ENCODE results near the gene TMEM14C. TPM values are rescaled to one million over a fixed set of nuclear protein-coding genes. Genes with fewer than 3 reads are reported as not detected.
"Not testable (repeated sequence)": the region's sequence is repeated elsewhere in the genome, so short reads cannot be mapped to it uniquely, and the experiment has no call there.

TMEM14C gene
- polyA plus RNA-seq, 1 donor, result 144 TPM

DNA sequence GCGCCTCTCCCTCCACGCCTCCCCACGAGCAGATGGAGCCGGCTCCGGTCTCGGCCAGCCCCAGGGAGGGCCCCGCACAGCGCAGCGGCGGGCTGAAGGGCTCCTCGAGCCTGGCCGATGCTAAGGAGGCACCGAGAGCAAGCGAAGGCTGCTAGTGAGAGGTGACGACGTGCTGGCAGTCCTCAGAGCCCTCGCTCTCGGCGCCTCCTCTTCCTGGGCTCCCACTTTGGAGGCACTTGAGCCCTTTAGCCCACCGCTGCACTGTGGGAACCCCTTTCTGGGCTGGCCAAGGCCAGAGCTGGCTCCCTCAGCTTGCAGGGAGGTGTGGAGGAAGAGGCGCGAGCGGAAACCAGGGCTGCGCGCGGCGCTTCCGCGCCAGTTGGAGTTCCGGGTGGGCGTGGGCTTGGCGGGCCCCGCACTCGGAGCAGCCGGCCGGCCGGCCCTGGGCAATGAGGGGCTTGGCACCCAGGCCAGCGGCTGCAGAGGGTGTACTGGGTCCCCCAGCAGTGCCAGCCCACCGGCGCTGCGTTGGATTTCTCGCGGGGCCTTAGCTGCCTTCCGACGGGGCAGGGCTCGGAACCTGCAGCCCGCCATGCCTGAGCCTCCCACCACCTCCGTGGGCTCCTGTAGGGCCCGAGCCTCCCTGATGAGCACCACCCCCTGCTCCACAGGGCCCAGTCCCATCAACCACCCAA lies 2.5 kb upstream of the TMEM14C start:
- Histone ChIP-seq H3K4me3 (ENCODE audit: low read length) (peak overlapping the region; percentile 63), H3K36me3 (ENCODE audit: control insufficient read depth, insufficient read depth, low read length) (peaks cover 7% of the 10 kb centered on the region), H3K9me3 (ENCODE audit: control insufficient read depth, low read depth, low read length) (peaks cover 5% of the 10 kb centered on the region), H3K27ac (ENCODE audit: low read length) (peak overlapping the region; percentile 84), H3K4me1 (ENCODE audit: control insufficient read depth, insufficient read depth, low read length) (peaks cover 19% of the 10 kb centered on the region), H3K27me3 (ENCODE audit: control insufficient read depth, insufficient read depth, low read length) (no peaks in the 10 kb centered on the region)
- peak in 1 of 2 donors; percentile 71 for DNase-seq
- WGBS (ENCODE audit: insufficient coverage, low lambda C conversion rate), result no CpG with 5 or more reads among the region's 49 CpGs

DNA sequence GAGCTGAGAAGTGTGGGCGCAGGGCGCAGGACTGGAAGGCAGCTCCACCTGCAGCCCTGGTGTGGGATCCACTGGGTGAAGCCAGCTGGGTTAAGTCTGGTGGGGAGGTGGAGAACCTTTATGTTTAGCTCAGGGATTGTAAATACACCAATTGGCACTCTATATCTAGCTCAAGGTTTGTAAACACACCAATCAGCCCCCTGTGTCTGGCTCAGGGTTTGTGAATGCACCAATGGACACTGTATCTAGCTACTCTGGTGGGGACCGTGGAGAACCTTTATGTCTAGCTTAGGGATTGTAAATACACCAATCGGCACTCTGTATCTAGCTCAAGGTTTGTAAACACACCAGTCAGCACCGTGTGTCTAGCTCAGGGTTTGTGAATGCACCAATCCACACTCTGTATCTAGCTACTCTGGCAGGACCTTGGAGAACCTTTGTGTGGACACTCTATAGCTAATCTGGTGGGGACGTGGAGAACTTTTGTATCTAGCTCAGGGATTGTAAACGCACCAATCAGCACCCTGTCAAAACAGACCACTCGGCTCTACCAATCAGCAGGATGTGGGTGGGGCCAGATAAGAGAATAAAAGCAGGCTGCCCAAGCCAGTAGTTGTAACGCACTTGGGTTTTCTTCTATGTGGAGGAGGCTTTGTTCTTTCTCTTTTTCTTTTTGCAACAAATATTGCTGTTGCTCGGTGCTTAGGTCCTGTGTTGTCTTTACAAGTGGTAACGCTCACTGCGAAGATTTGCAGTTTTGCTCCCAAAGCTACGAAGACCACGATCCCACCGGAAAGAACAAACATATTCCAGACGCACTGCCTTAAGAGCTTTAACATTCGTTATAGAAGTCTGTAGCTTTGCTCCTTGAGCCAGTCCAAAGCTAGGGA lies 1.7 kb upstream of the TMEM14C start:
- not testable (repeated sequence) for H3K27me3 ChIP-seq (ENCODE audit: control insufficient read depth, insufficient read depth, low read length); DNase-seq; H3K9me3 ChIP-seq (ENCODE audit: control insufficient read depth, low read depth, low read length)
- Histone ChIP-seq H3K4me1 (ENCODE audit: control insufficient read depth, insufficient read depth, low read length) (peaks cover 19% of the 10 kb centered on the region), H3K27ac (ENCODE audit: low read length) (peak overlapping the region; percentile 84), H3K36me3 (ENCODE audit: control insufficient read depth, insufficient read depth, low read length) (peaks cover 13% of the 10 kb centered on the region), H3K4me3 (ENCODE audit: low read length) (peak overlapping the region; percentile 63)
- WGBS (ENCODE audit: insufficient coverage, low lambda C conversion rate), result no CpG with 5 or more reads among the region's 17 CpGs

- H3K4me3 ChIP-seq (ENCODE audit: low read length), result peak overlapping the region; percentile 81
- WGBS (ENCODE audit: insufficient coverage, low lambda C conversion rate), result 50% methylated on average over 2 of the region's 11 CpGs
Observed at GRCh38 chr6:10721850-10722569, 860 bp upstream of the TMEM14C start.

GRCh38 chr6:10722570-10722819 lies 375 bp upstream of the TMEM14C start:
- WGBS (ENCODE audit: insufficient coverage, low lambda C conversion rate), result no CpG with 5 or more reads among the region's 6 CpGs
- no peaks in the 10 kb centered on the region for H3K27me3 ChIP-seq (ENCODE audit: control insufficient read depth, insufficient read depth, low read length)
- H3K27ac ChIP-seq (ENCODE audit: low read length), result peak overlapping the region; percentile 94
- H3K4me1 ChIP-seq (ENCODE audit: control insufficient read depth, insufficient read depth, low read length), result peaks cover 19% of the 10 kb centered on the region
- H3K4me3 ChIP-seq (ENCODE audit: low read length), result peak overlapping the region; percentile 81
- peaks cover 22% of the 10 kb centered on the region for H3K36me3 ChIP-seq (ENCODE audit: control insufficient read depth, insufficient read depth, low read length)
- peaks cover 5% of the 10 kb centered on the region for H3K9me3 ChIP-seq (ENCODE audit: control insufficient read depth, low read depth, low read length)
- no peak for DNase-seq

More at GRCh38 chr6:10721850-10722569, 860 bp upstream of the TMEM14C start:
- H3K9me3 ChIP-seq (ENCODE audit: control insufficient read depth, low read depth, low read length), result peaks cover 5% of the 10 kb centered on the region
- no peaks in the 10 kb centered on the region for H3K27me3 ChIP-seq (ENCODE audit: control insufficient read depth, insufficient read depth, low read length)
- H3K36me3 ChIP-seq (ENCODE audit: control insufficient read depth, insufficient read depth, low read length), result peaks cover 18% of the 10 kb centered on the region
- H3K4me1 ChIP-seq (ENCODE audit: control insufficient read depth, insufficient read depth, low read length), result peaks cover 19% of the 10 kb centered on the region
- peak overlapping the region; percentile 94 for H3K27ac ChIP-seq (ENCODE audit: low read length)
- no peak for DNase-seq

- Histone ChIP-seq H3K36me3 (ENCODE audit: control insufficient read depth, insufficient read depth, low read length) (peaks cover 31% of the 10 kb centered on the region), H3K27ac (ENCODE audit: low read length) (peak overlapping the region; percentile 94), H3K4me1 (ENCODE audit: control insufficient read depth, insufficient read depth, low read length) (peaks cover 19% of the 10 kb centered on the region), H3K4me3 (ENCODE audit: low read length) (peak overlapping the region; percentile 81), H3K9me3 (ENCODE audit: control insufficient read depth, low read depth, low read length) (peaks cover 5% of the 10 kb centered on the region), H3K27me3 (ENCODE audit: control insufficient read depth, insufficient read depth, low read length) (no peaks in the 10 kb centered on the region)
- no peak for DNase-seq
- no CpG with 5 or more reads among the region's 7 CpGs for WGBS (ENCODE audit: insufficient coverage, low lambda C conversion rate)
Observed at GRCh38 chr6:10723567-10723881, 654 bp downstream of the TMEM14C start.

DNA sequence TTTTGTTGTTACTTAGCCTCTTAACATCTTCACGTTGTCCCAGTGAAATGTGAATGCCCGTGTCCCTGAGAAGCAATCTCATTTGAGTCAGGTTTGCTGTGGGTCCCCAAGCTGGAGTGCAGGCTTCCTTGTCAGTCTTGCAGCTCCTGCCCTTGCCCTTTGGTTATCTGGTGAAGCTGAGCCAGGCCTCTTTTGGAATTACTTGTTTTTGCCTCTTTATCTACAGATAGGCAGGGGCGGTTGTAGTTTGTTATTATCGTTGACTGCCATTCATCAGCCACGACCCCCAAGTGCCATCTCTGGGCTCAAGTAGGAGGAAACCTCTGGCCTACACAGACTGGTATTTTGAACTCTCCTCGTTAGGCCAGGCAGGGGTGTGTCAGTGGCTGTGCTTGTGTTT lies 2.2 kb downstream of the TMEM14C start:
- Histone ChIP-seq H3K4me1 (ENCODE audit: control insufficient read depth, insufficient read depth, low read length) (peaks cover 19% of the 10 kb centered on the region), H3K4me3 (ENCODE audit: low read length) (no peak overlapping the region), H3K27me3 (ENCODE audit: control insufficient read depth, insufficient read depth, low read length) (no peaks in the 10 kb centered on the region), H3K36me3 (ENCODE audit: control insufficient read depth, insufficient read depth, low read length) (peaks cover 46% of the 10 kb centered on the region), H3K27ac (ENCODE audit: low read length) (no peak overlapping the region), H3K9me3 (ENCODE audit: control insufficient read depth, low read depth, low read length) (peaks cover 3% of the 10 kb centered on the region)
- no CpG with 5 or more reads among the region's 6 CpGs for WGBS (ENCODE audit: insufficient coverage, low lambda C conversion rate)
- peak in 1 of 2 donors; percentile 17 for DNase-seq

GRCh38 chr6:10725716-10726115 lies 2.8 kb downstream of the TMEM14C start:
- 100% methylated on average over 1 of the region's 9 CpGs for WGBS (ENCODE audit: insufficient coverage, low lambda C conversion rate)
- H3K27me3 ChIP-seq (ENCODE audit: control insufficient read depth, insufficient read depth, low read length), result no peaks in the 10 kb centered on the region
- no peak for DNase-seq
- peaks cover 19% of the 10 kb centered on the region for H3K4me1 ChIP-seq (ENCODE audit: control insufficient read depth, insufficient read depth, low read length)
- H3K9me3 ChIP-seq (ENCODE audit: control insufficient read depth, low read depth, low read length), result no peaks in the 10 kb centered on the region
- H3K36me3 ChIP-seq (ENCODE audit: control insufficient read depth, insufficient read depth, low read length), result peaks cover 52% of the 10 kb centered on the region
- H3K27ac ChIP-seq (ENCODE audit: low read length), result no peak overlapping the region
- H3K4me3 ChIP-seq (ENCODE audit: low read length), result no peak overlapping the region

DNA sequence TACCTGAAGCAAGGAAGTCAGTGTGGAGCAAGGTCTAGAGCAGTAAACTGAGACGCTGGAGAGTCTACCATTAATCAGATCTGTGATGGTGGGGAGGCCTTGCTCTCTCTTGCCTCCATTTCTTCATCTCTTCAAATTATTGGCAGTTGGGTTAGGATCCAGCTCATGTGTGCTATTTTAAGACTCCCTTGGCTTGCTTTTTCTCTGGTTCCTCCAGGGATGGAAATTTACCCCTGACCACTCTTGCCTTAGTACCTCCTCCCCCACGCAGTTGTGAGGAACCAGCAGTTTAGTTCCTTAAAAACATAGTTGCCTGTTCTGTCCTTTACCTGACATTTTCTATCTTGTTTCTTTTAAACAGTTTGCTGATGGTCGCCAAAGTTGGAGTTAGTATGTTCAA lies 7.4 kb downstream of the TMEM14C start:
- Histone ChIP-seq H3K4me3 (ENCODE audit: low read length) (no peak overlapping the region), H3K4me1 (ENCODE audit: control insufficient read depth, insufficient read depth, low read length) (no peaks in the 10 kb centered on the region), H3K9me3 (ENCODE audit: control insufficient read depth, low read depth, low read length) (no peaks in the 10 kb centered on the region), H3K36me3 (ENCODE audit: control insufficient read depth, insufficient read depth, low read length) (peaks cover 64% of the 10 kb centered on the region), H3K27ac (ENCODE audit: low read length) (no peak overlapping the region), H3K27me3 (ENCODE audit: control insufficient read depth, insufficient read depth, low read length) (no peaks in the 10 kb centered on the region)
- no peak for DNase-seq
- 80% methylated on average over 2 of the region's 3 CpGs for WGBS (ENCODE audit: insufficient coverage, low lambda C conversion rate)

DNA sequence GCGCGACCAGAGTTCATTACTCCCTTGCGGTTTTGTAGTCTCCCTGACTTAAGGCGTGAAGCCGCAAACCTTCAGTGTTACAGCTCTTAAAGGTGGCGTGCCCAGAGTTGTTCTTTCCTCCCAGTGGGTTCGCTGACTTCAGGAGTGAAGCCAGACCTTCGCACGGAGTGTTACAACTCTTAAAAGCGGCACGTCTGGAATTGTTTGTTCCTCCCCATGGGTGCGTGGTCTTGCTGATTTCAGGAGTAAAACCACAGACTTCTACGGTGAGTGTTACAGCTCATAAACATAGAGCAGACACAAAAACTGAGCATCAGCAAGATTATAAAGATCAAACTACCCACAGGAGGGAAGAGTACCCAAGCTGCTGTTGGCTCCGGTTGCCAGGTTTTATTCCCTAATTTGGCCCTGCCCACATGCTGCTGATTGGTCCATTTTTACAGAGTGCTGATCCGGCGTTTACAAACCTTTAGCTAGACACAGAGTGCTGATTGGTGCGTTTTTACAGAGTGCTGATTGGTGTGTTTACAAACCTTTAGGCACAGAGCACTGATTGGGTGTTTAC lies 10.4 kb downstream of the TMEM14C start:
- Histone ChIP-seq H3K36me3 (ENCODE audit: control insufficient read depth, insufficient read depth, low read length) (peaks cover 41% of the 10 kb centered on the region), H3K9me3 (ENCODE audit: control insufficient read depth, low read depth, low read length) (no peaks in the 10 kb centered on the region), H3K27ac (ENCODE audit: low read length) (no peak overlapping the region), H3K4me3 (ENCODE audit: low read length) (no peak overlapping the region), H3K4me1 (ENCODE audit: control insufficient read depth, insufficient read depth, low read length) (no peaks in the 10 kb centered on the region), H3K27me3 (ENCODE audit: control insufficient read depth, insufficient read depth, low read length) (no peaks in the 10 kb centered on the region)
- DNase-seq, result no peak
- WGBS (ENCODE audit: insufficient coverage, low lambda C conversion rate), result no CpG with 5 or more reads among the region's 17 CpGs

- Histone ChIP-seq H3K4me3 (ENCODE audit: low read length) (no peak overlapping the region), H3K27me3 (ENCODE audit: control insufficient read depth, insufficient read depth, low read length) (no peaks in the 10 kb centered on the region), H3K36me3 (ENCODE audit: control insufficient read depth, insufficient read depth, low read length) (peaks cover 35% of the 10 kb centered on the region), H3K9me3 (ENCODE audit: control insufficient read depth, low read depth, low read length) (no peaks in the 10 kb centered on the region), H3K27ac (ENCODE audit: low read length) (no peak overlapping the region), H3K4me1 (ENCODE audit: control insufficient read depth, insufficient read depth, low read length) (no peaks in the 10 kb centered on the region)
- DNase-seq, result no peak
- WGBS (ENCODE audit: insufficient coverage, low lambda C conversion rate), result no CpG with 5 or more reads among the region's 3 CpGs
Observed at GRCh38 chr6:10733863-10734262, 11.0 kb downstream of the TMEM14C start.
